NCI-H774 (cell line): ENCODE measurements around the gene ISOC1.

Experiments
- DNase-seq: peaks from one replicate; lab custom pipeline; 2025; lab: John Stamatoyannopoulos, UW

ISOC1 gene

GRCh38 chr5:129125819-129126218 lies 31.3 kb downstream of the ISOC1 start:
- DNase-seq: no peak

DNA sequence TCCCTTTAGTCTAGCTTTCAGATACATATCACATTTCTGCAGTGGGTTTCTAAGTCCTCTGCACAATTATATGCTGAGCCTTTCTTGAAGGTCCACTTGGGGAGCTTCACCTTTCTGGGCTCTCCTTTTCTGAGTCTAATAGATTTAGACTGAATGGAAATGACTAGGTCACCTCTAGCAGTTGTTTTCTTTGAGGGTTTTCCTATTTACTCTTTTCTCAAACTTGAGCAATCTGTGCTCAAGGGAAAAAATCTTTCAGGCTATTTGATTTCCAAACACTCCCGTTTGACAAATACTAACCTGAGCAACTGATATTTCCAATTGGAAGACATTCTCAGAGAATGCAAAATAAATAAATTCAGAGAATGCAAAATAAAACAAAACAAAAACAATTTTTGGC lies 39.0 kb downstream of the ISOC1 start:
- no peak for DNase-seq

DNA sequence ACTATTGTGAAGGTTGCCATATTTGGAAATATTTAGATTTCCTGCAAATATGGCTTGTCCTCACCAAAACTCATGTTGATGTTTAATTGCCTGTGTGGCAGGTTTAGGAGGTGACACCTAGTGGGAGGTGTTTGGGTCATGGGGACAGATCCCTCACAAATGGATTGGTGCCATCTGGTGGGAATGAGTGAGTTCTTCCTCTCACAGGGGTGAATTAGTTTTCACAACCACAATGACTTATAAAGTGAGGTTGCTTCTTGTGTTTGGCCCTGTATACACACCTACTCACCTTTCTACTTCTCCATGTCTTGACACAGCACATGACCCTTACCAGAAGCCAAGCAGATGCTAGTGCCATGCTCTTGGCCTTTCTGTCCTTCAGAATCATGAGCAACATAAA lies 41.1 kb downstream of the ISOC1 start:
- DNase-seq: no peak

GRCh38 chr5:129137637-129138036 lies 43.1 kb downstream of the ISOC1 start:
- DNase-seq: no peak

DNA sequence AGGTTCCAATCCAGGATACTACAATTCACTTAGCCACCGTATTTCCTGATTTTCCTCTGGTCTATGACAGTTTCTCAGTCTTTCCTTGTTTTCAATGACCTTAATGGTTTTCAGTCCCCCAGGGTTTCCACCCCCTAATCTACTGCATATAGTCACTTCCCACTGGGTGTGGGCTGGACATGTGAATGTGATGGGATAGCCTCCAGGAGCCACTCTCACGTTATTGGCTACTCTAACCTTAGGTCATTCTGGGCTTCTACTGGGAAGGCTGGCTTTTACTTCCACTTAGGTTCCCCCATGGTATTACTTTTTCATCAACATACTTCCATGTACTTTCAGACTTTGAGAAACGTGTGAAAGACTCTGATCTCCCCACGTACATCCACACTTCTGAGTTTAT lies 46.5 kb downstream of the ISOC1 start:
- no peak for DNase-seq

DNA sequence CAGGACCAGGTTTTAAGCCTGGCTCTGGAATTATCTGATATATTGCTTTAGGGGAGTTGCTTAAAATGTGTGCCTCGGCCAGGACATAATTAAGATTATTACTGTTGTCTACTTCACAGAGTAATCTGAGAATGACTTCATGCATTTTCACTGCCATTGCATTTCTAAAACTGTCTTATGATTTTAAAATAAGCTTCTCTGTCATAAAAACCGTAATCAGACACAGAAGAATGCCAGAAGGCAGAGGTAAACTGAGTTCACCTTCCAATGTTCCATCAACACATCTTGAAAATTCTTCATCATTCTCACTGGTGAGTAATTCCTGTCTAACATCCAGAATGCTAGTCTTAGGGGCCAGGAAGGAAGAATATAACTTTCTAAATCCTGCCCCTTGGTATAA lies 47.1 kb downstream of the ISOC1 start:
- no peak for DNase-seq

- DNase-seq: no peak
Measured at GRCh38 chr5:129155876-129156275, 61.3 kb downstream of the ISOC1 start.

- no peak for DNase-seq
Measured at GRCh38 chr5:129161830-129162229, 67.3 kb downstream of the ISOC1 start.
